NCI-H128 (cell line): ENCODE measurements around the gene SDK2.

Experiments
- DNase-seq: peaks from one replicate; lab custom pipeline; 2025; ENCODE audit not compliant: unreplicated experiment; lab: John Stamatoyannopoulos, UW

SDK2 gene

GRCh38 chr17:73401911-73402310, 242.3 kb downstream of the SDK2 start:
- no peak for DNase-seq

DNA sequence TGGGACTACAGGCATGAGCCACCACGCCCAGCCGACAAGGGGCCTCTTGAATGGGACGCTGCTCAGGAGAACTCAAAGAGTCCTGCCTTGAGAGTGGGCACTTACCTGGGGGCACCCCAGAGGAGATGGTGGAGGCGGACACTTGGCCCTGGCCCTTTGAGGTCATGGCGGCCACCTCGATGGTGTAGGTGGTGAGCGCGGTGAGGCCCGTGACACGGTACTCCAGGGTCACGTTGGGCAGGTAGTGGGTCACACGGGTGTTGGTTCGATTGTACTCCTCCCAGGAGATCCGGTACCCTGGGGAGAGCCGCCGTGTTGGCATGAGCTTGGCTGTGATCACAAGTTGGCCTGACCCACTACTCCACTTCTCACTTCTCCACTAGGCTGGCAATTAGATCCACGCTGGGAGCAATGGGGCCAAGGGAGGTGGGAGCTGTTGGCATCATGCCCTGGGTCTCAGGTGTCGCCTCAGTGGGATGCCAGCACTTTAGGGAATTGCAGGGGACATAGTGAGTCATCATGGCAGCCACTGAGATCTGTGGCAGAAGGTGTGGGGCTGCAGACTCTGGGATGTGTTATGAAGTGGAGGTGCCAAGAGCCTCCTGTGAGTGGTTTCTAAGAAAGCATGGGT, 243.2 kb downstream of the SDK2 start:
- no peak for DNase-seq

DNA sequence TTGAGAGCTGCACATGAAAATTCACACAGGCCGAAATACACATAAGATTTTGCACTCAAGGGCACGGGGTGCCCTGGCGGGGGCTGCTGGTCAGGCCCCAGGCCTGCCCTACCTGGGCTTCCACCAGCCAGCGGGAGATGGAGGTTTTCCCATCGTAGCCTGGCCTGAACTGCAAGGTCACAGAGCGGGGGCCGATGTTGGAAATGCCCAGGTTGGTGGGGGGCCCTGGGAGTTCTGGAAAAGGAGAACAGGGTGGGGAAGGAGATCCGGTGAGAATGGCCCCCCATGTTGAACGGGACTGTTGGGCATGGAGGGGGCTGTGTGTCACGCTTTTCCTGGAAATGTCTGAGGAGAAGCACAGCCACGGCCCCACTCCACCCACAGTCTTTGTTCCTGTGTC, 245.2 kb downstream of the SDK2 start:
- no peak for DNase-seq

DNA sequence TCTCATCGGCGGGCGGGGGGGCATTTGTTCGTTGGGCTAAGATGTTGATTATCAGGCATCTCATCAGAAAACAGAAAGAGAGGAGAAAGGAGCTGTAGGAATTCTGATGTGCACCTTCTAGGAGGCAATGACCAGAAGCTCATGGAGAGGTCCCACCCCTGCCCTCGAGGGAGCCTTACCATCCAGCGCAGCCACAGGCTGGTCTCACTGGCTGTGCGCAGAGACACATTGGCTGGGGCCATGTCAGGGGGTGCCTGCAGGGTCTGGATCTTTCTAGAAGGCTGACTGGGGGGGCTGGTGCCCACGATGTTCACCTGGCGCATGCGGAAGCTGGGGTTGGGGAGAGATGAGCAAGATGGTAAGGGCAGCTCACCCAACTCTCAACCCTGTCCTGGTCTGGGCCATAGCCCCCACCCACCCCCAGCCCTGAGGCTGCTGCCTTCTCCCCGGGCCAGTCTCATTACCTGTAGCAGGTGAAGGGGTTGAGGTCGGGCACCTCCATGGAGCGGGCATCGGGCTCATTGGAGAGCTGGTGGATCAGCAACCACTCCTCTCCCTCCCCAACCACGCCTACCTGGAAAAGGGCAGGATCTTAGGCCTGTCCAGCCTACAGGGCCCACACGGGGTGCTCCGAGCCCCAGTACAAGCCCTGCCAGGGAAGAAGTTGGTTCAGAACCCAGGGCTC, 246.2 kb downstream of the SDK2 start:
- DNase-seq = no peak

DNA sequence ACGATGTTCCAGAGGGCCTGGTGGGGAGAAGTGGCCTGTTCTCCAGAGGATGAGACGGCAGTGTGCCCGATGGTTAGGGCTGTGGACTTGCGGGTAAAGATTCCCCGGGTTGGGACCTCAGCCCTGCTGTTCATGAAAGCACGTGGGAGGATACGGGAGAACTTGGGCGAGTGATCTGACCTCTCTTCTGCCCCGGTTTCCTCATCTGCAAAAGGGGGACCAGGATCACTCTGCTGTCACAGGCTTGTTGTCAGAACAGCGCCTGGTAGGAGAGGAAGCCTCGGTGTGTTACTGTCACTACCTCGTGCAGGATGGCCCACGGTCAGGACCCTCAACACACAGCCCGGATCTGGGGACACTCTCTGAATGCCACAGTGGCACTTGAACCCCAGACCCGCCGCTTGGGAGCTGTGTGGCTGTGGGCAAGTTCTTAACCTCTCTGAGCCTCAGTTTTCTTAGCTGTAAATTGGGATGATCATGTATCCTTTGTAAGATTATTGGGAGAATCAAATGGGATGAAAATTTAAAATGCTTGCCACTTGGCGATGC, 246.9 kb downstream of the SDK2 start:
- DNase-seq = no peak

DNA sequence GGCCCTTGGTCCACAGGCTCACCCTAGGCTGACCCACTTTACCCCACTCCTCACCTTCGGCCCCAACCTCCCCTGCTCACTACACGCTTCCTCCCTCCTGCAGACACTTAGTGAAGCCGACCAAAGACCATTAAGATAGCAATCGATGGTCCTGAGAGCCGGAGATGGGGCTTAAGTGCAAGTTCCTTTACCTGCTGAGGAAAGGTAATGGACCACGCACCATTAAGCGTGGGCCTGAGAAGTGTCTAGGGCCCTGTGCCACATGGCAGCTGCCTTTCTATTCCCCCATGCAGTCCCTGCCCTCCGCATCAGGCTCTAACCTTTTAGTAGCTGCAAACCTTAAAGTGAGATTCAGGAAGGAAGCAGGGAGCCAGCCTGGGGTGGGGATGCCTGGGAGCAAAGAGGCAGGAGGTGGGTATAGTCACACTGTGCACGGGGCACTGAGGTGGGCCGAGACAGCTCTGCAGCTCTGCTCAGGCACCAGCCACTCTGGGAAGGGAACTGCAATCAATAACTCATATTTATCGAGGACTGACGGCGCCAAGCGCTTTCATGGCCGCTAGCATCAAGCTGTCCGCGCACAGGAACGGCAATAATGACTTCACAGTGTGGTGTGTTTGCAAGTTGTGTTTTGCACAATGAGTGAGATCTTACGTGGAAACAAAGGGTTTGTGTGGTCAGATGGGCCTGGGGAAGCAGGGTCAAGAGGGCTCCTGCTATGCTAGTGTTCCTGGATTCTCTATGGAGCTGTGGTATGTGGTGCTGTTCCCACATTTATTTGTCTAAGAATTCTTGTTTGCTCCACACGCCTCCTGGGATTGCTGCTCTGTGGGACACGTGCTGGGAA, 247.6 kb downstream of the SDK2 start:
- no peak for DNase-seq

GRCh38 chr17:73394512-73395450, 249.5 kb downstream of the SDK2 start:
- DNase-seq = no peak

GRCh38 chr17:73393962-73394361, 250.3 kb downstream of the SDK2 start:
- DNase-seq = no peak

- no peak for DNase-seq
These were observed 250.9 kb downstream of the SDK2 start for GRCh38 chr17:73393381-73393780.

GRCh38 chr17:73391331-73392265, 252.6 kb downstream of the SDK2 start:
- no peak for DNase-seq

DNA sequence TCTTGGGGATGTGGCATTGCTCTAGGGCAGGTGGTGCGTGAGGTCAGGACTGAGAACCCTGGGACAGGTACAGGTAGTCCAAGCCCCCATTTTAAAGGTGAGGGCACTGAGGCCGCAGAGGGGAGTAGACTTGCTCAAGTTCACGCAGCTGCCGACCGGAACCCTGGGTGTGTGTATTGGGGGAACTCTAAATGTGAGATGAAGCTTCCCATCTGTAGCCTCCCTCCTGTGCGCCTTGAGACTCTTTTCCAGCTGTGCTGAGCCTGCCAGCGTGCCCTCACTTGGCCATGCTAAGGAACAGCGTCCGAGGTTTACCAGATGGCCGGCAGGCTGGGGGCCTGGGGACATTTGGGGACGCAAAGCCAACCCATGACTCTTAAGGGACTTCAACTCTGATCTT, 253.4 kb downstream of the SDK2 start:
- DNase-seq = no peak

DNA sequence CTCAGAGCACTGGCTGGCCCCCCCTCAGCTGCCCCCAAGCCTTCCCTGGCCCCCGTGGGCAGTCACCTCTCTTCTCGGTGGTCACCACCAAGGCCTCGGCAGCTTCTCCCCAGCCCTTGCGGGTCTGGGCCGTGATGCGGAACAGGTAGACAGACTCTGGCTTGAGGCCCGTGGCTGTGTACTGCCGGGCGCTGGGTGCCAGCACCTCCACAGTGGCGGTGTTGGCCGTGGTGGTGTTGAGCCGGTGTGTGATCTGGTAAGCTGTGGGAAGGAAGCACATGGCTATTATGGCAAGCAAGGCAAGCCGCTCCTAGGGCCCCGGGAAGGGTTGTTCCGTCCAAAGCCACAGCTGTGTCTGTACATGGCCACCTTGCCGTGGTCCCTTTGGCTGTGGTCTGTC, 254.0 kb downstream of the SDK2 start:
- no peak for DNase-seq

DNA sequence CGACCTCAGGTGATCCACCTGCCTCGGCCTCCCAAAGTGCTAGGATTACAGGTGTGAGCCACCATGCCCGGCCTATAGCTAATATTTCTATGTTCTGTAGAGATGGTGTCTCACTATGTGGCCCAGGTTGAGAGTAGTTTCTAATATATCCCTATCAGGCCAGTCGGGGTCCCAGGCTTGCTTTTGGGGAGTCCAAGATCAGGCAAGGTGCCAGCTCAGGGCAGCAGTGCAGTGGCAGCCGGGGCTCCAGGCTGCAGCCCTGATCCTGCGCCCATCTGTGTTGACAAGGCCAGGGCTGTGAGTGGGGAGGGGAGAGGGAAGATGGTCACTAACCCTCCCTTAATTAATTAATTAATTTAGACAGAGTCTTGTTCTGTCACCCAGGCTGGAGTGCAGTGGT, 254.8 kb downstream of the SDK2 start:
- DNase-seq = no peak

GRCh38 chr17:73388578-73388905, 255.7 kb downstream of the SDK2 start:
- DNase-seq = no peak

DNA sequence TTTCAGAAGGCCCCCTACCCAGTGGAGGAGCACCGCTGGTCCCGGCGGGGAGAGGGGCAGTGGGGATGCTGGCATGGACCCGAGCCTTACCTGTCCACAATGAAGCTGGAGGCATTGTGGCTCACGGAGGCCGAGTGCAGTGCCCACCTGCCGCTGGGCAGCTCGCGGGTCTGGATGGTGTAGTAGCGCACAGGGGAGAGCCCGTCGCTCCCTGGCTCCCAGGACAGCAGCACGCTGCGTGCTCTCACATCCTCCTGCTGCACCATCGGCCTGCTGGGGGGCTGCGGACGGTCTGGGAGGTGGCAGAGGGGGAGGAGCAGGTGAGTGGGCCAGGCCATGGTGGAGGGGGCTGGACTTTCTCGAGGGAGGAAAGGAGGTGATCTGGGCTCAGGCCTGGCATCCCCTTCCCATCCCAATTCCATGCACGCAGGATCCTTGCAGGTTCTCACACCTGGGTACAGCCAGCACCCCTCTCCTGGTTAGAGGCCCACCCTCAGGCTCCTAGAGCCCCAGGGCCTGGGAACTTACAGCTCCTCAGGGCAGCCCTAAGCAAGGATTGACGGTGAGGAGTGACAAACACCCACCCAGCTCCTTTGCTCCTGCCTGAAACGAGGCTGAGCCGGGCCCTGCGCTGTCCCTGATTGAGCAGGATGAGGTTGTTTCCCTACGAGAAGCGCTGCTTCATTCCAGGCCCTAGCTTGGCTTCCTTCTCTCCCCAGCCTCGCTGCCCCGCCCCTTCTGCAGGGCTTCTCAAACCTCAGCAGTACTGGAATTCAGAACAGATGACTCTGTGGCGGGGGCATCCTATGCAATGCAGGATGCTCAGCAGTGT, 256.3 kb downstream of the SDK2 start:
- DNase-seq = no peak

GRCh38 chr17:73386561-73386960, 257.7 kb downstream of the SDK2 start:
- no peak for DNase-seq

DNA sequence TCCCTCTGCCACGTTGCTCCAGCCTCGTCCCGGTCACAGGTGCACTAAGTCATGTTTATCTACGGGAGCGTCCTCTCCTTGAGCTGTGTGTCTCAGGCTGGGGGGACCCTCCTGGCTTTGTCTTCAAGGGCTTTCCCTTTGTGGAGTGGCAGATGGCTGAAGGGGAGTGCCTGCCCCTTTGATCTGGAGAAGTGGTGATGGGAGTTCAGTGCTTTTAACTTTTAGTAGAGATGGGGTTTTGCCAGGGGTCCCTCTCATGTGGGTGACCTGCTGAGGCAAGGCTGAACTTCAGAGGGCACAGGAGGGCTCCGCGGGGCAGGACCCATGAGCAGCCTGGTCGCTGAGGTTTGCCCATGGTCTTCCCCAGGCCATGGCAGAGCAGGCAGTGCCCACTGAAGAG, 259.3 kb downstream of the SDK2 start:
- no peak for DNase-seq

GRCh38 chr17:73380439-73381106, 263.7 kb downstream of the SDK2 start:
- DNase-seq = no peak
